Airway epithelial cell (primary cell): ENCODE results near the gene MALL. TPM values are rescaled to one million over a fixed set of nuclear protein-coding genes. Genes with fewer than 3 reads are reported as not detected.

Experiments used
- total RNA-seq: library from RNA; depleted of rRNA; stranded (reverse); fragments of >200 nt; gene quantifications from 2 replicates; pipeline ENCODE4 v1.2.3, GENCODE V29; 2015

The MALL gene
- total RNA-seq, result 126 and 169 TPM in 2 replicates

GRCh38 chr2:110115291-110116032 is at the start of gene MALL:
Gene MALL, minus strand, starts transcription at chr2:110115822. Its CDS starts 30 bp downstream, at chr2:110115792.

Other genes starting within 250 kb of the MALL start
- 1.4 TPM in 1 of 2 replicates, not detected in the other for gene LIMS3, start 217.1 kb downstream of the MALL start, total RNA-seq
- 4.1 and 5.0 TPM in 2 replicates for gene NPHP1, start 89.2 kb upstream of the MALL start, total RNA-seq
- gene MTLN, start 96.7 kb upstream of the MALL start, total RNA-seq, result 52.8 and 104 TPM in 2 replicates